ENCODE measurements around the gene CCDC17. TPM values are rescaled to one million over a fixed set of nuclear protein-coding genes. Genes with fewer than 3 reads are reported as not detected.

Gene CCDC17
- total and polyA plus RNA-seq, 2 donors (not counting 3 experiments of a cell fraction or from before 2014, with no cell fraction given): 1.3 to 3.5 TPM

- Histone ChIP-seq H3K79me2 (ENCODE audit: control insufficient read depth, insufficient read depth, low read length) (peaks cover 97% of the 10 kb centered on the region), H3K27ac (ENCODE audit: insufficient read depth, low read depth, low read length) (peak overlapping the region; percentile 16), H3K4me1 (ENCODE audit: control insufficient read depth, extremely low read depth, insufficient read depth, low read length) (peaks cover 9% of the 10 kb centered on the region), H3K9me1 (replicated peaks; ENCODE audit: control insufficient read depth, extremely low read depth, insufficient read depth, low read length) (no peaks in the 10 kb centered on the region), H4K20me1 (replicated peaks; ENCODE audit: control insufficient read depth, extremely low read depth, insufficient read depth, low read length) (peaks cover 14% of the 10 kb centered on the region), H3K4me3 (replicated peaks in 1 of 3; ENCODE audit: insufficient read depth in 1 of 3, low read depth in 1 of 3, low read length in 3 of 3) (no peak overlapping the region), H3K9me3 (replicated peaks; ENCODE audit: control insufficient read depth, insufficient read depth, low read length) (no peaks in the 10 kb centered on the region), H2AFZ (ENCODE audit: low read depth, low read length) (no peak overlapping the region), H3K4me2 (ENCODE audit: insufficient read depth, low read length) (peak overlapping the region; percentile 28), H3K9ac (replicated peaks; ENCODE audit: extremely low read depth, insufficient read depth, low read length) (no peak overlapping the region), H3K36me3 (ENCODE audit: control insufficient read depth in 2 of 2, extremely low read depth in 1 of 2, insufficient read depth in 2 of 2, low read length in 2 of 2) (no peaks in the 10 kb centered on the region), H3K27me3 (ENCODE audit: control insufficient read depth in 2 of 2, insufficient read depth in 2 of 2, low read length in 2 of 2) (no peaks in the 10 kb centered on the region)
- dilution Hi-C loops (cut with MboI; ENCODE audit: extremely low pct_ligation_motif_present, low sequenced_read_pairs): no loop called here
- intact Hi-C loops (cut with micrococcal nuclease): no loop called here
- FAIRE-seq: no peak
- TF ChIP-seq CTCF (IDR thresholded peaks at IDR 0.05; ENCODE audit: extremely low read depth in 1 of 2, insufficient read depth in 1 of 2, low read depth in 1 of 2, low read length in 2 of 2) (no peak), JUN (IDR thresholded peaks at IDR 0.05; ENCODE audit: borderline replicate concordance, insufficient read depth, insufficient read length, low read depth) (no peak), FOS (IDR thresholded peaks at IDR 0.05; ENCODE audit: borderline replicate concordance, insufficient read depth, low read length) (no peak), EZH2 (IDR thresholded peaks at IDR 0.05; ENCODE audit: borderline replicate concordance, low read depth, low read length, severe bottlenecking) (no peak), GATA2 (IDR thresholded peaks at IDR 0.05; ENCODE audit: insufficient read depth, insufficient read length, low read depth, low read length) (no peak), POLR2A (IDR thresholded peaks at IDR 0.05; ENCODE audit: low read depth, low read length) (no peak), MAX (IDR thresholded peaks at IDR 0.05; ENCODE audit: insufficient read depth, insufficient read length) (no peak), POLR2AphosphoS5 (IDR thresholded peaks at IDR 0.05; ENCODE audit: insufficient read depth, low read depth, low read length) (no peak), MYC (IDR thresholded peaks at IDR 0.05; ENCODE audit: low read depth, low read length) (no peak)
- POLR2A ChIA-PET: interaction anchor here (1.2 kb wide), 1 partner anchor 10 kb away, joined by 9 read pairs; no protein-coding TSS in a partner anchor
- peak; percentile 29 for DNase-seq (ENCODE audit: low read depth, low spot score)
- no TSS peak for BruUV-seq (replicated peaks)
- CTCF ChIA-PET: interaction anchor here (0.6 to 1.4 kb wide), 6 partner anchors 8 to 173 kb away, joined by 3 to 4 read pairs (median 3); no protein-coding TSS in a partner anchor
Measured at GRCh38 chr1:45669859-45670655, 46.2 kb upstream of the CCDC17 start.
